ENCODE data around the gene ZIC4.

ZIC4 gene

DNA sequence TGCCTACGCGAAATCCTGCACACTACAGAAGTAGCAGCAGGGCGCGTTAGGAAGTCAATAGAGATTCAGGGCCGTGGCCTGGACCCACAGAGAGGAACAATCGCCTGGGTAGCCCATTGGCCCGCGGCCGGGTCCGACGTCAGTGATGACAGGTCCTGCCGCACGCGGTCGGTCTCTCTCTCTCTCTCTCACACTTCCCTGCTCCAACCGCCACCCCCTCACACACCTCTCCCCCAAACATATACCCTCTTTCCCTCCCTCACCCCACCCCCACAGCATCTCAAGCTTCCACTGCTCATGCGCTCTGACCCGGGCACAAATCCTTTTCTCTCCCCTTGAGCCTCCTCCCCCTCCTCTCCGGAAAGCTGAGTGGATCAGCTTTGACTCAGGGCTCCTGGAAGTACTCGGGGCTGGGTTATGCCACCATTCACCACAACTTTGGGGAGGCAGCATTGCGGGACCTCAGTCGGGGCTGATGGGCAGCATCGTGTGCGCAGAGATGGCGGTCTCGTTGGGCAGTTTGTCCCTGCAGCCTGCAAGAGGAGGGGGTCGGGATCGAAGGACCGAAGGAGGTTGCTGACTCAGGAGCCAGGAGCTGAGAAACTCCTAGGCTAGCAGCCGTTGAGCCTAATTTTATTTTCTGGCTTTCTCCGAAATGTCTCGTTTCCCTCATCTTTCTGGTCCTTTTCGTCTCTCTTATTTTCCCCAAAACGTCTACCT, 9.0 kb downstream of the ZIC4 start:
- H4K20me1 ChIP-seq (ENCODE audit: insufficient read depth, low read length) = no peaks in the 10 kb centered on the region
- no peaks in the 10 kb centered on the region for H3K36me3 ChIP-seq (replicated peaks; ENCODE audit: low read depth, low read length)
- no peak overlapping the region for H3K9ac ChIP-seq (ENCODE audit: low read length)
- no peak overlapping the region for H3K27ac ChIP-seq (ENCODE audit: low read length)
- H3K27me3 ChIP-seq (ENCODE audit: low read depth, low read length) = no peaks in the 10 kb centered on the region
- no peak overlapping the region for H3K4me2 ChIP-seq (ENCODE audit: low read length)
- no peaks in the 10 kb centered on the region for H3K9me3 ChIP-seq (ENCODE audit: insufficient read depth, low read length)
- H3K4me1 ChIP-seq (ENCODE audit: low read length) = no peaks in the 10 kb centered on the region
- H2AFZ ChIP-seq (ENCODE audit: low read depth, low read length) = no peak overlapping the region
- no peak for TF ChIP-seq EZH2phosphoT487 (IDR thresholded peaks at IDR 0.05; ENCODE audit: low read depth)
- TF ChIP-seq, protein P1, sequence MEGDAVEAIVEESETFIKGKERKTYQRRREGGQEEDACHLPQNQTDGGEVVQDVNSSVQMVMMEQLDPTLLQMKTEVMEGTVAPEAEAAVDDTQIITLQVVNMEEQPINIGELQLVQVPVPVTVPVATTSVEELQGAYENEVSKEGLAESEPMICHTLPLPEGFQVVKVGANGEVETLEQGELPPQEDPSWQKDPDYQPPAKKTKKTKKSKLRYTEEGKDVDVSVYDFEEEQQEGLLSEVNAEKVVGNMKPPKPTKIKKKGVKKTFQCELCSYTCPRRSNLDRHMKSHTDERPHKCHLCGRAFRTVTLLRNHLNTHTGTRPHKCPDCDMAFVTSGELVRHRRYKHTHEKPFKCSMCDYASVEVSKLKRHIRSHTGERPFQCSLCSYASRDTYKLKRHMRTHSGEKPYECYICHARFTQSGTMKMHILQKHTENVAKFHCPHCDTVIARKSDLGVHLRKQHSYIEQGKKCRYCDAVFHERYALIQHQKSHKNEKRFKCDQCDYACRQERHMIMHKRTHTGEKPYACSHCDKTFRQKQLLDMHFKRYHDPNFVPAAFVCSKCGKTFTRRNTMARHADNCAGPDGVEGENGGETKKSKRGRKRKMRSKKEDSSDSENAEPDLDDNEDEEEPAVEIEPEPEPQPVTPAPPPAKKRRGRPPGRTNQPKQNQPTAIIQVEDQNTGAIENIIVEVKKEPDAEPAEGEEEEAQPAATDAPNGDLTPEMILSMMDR (IDR thresholded peaks at IDR 0.05; ENCODE audit: low read depth, low read length) = no peak
- no peaks in the 10 kb centered on the region for H3K79me2 ChIP-seq (ENCODE audit: low read length)
- no peak overlapping the region for H3K4me3 ChIP-seq (ENCODE audit: low read length)

DNA sequence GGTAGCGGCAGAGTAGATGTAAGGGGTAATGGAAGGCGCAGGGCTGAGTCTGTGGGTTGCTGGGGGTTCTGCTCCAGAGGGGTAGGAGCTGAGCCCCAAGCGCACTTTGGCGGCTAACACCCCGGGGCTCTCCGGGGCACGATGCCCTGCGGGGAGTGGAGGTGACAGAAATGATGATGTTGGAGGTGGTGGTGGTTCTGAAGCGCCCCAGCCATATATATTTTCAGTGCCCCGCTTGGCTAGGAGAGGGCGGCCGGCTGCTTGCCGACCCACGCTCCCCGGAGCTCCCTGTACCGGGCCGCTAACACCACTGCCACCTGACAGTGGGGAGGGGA, 9.7 kb downstream of the ZIC4 start:
- Histone ChIP-seq H3K9me3 (ENCODE audit: insufficient read depth, low read length) (0 out of 2 replicates have a peak, but pooled peaks cover 3% of the 10 kb centered on the region), H3K79me2 (ENCODE audit: low read length) (no peaks in the 10 kb centered on the region), H3K27ac (ENCODE audit: low read length) (no peak overlapping the region), H3K4me1 (ENCODE audit: low read length) (no peaks in the 10 kb centered on the region), H3K9ac (ENCODE audit: low read length) (no peak overlapping the region), H3K36me3 (replicated peaks; ENCODE audit: low read depth, low read length) (no peaks in the 10 kb centered on the region), H4K20me1 (ENCODE audit: insufficient read depth, low read length) (no peaks in the 10 kb centered on the region), H3K27me3 (ENCODE audit: low read depth, low read length) (no peaks in the 10 kb centered on the region), H3K4me3 (ENCODE audit: low read length) (no peak overlapping the region), H3K4me2 (ENCODE audit: low read length) (no peak overlapping the region), H2AFZ (ENCODE audit: low read depth, low read length) (no peak overlapping the region)
- TF ChIP-seq, protein P1 (IDR thresholded peaks at IDR 0.05; ENCODE audit: low read depth, low read length) = no peak
- no peak for TF ChIP-seq EZH2phosphoT487 (IDR thresholded peaks at IDR 0.05; ENCODE audit: low read depth)

DNA sequence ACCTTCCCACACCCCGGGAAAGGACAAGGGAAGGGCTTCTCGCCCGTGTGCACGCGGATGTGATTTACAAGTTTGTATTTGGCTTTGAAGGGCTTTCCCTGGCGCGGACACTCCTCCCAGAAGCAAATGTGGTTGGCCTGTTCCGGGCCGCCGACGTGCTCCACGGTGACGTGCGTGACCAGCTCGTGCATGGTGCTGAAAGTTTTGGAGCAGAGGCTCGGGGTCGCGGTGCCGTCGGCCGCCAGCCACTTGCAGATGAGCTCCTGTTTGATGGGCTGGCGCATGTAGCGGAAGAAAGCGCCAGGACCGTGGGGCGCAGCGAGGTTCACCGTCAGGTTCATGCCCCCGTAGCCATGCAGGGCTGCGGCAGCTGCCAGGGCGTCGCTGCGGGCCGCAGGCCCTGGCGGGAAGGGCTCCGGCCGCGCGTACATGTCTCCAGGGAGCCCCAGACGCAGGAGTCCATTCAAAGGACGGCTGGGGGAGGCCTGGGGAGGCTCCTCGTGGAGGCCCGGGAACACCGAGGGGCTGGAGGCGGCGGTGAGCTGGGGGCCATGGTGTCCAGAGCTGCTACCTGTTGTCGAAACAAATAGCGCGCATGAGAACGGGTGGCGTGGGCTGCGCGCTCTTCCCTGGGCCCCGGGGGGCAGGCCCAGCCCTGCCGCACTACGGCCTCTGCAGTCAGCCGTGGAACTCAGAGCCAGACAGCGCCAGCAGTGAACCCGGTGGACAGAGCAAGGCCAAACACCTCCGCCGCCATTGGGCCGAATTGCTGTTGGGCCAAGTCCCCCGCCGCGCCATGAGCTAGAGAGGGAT, 10.2 kb downstream of the ZIC4 start:
- H3K9me3 ChIP-seq (ENCODE audit: insufficient read depth, low read length) = 0 out of 2 replicates have a peak, but pooled peaks cover 3% of the 10 kb centered on the region

DNA sequence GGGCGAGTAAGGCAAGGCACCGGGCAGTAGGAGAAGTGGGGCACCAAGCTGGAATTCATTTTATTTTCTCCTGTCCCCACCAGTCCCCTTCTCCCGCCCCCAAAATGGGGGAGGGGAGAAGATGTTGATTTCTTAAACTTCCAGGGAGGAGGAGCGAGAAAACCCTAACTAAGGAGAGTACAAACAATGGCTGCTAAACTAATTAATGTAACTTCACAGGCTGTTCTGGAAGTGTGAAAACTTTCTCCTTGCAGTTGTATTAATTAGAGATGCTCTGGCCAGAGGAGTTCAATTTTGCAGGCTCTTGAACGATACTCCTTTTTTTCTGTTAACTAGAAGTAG, 11.5 kb downstream of the ZIC4 start:
- Histone ChIP-seq H3K4me1 (ENCODE audit: low read length) (no peaks in the 10 kb centered on the region), H2AFZ (ENCODE audit: low read depth, low read length) (no peak overlapping the region), H3K9me3 (ENCODE audit: insufficient read depth, low read length) (0 out of 2 replicates have a peak, but pooled peaks cover 3% of the 10 kb centered on the region), H3K4me2 (ENCODE audit: low read length) (no peak overlapping the region), H3K79me2 (ENCODE audit: low read length) (no peaks in the 10 kb centered on the region), H3K4me3 (ENCODE audit: low read length) (no peak overlapping the region), H4K20me1 (ENCODE audit: insufficient read depth, low read length) (no peaks in the 10 kb centered on the region), H3K27me3 (ENCODE audit: low read depth, low read length) (no peaks in the 10 kb centered on the region), H3K27ac (ENCODE audit: low read length) (no peak overlapping the region), H3K9ac (ENCODE audit: low read length) (no peak overlapping the region), H3K36me3 (replicated peaks; ENCODE audit: low read depth, low read length) (no peaks in the 10 kb centered on the region)
- TF ChIP-seq EZH2phosphoT487 (IDR thresholded peaks at IDR 0.05; ENCODE audit: low read depth) = no peak
- TF ChIP-seq, protein P1 (IDR thresholded peaks at IDR 0.05; ENCODE audit: low read depth, low read length) = no peak

More for the DNA sequence above, 10.2 kb downstream of the ZIC4 start:
- no peaks in the 10 kb centered on the region for H3K79me2 ChIP-seq (ENCODE audit: low read length)
- H3K27me3 ChIP-seq (ENCODE audit: low read depth, low read length) = no peaks in the 10 kb centered on the region
- H3K4me2 ChIP-seq (ENCODE audit: low read length) = no peak overlapping the region
- no peak overlapping the region for H3K4me3 ChIP-seq (ENCODE audit: low read length)
- no peak overlapping the region for H3K27ac ChIP-seq (ENCODE audit: low read length)
- no peak overlapping the region for H2AFZ ChIP-seq (ENCODE audit: low read depth, low read length)
- H4K20me1 ChIP-seq (ENCODE audit: insufficient read depth, low read length) = no peaks in the 10 kb centered on the region
- no peaks in the 10 kb centered on the region for H3K4me1 ChIP-seq (ENCODE audit: low read length)
- TF ChIP-seq, protein P1 (IDR thresholded peaks at IDR 0.05; ENCODE audit: low read depth, low read length) = no peak
- no peak for TF ChIP-seq EZH2phosphoT487 (IDR thresholded peaks at IDR 0.05; ENCODE audit: low read depth)
- no peak overlapping the region for H3K9ac ChIP-seq (ENCODE audit: low read length)
- no peaks in the 10 kb centered on the region for H3K36me3 ChIP-seq (replicated peaks; ENCODE audit: low read depth, low read length)

Data from OCI-LY3 (cell line).